B cell (primary cell): ENCODE data around the gene TMEM138. TPM values are rescaled to one million over a fixed set of nuclear protein-coding genes. Genes with fewer than 3 reads are reported as not detected.

Source experiments
- ATAC-seq: fragments of 200-7000 bp; cut with Tn5 transposase; one replicate; pipeline ENCODE4 v1.10.0; 2021; ENCODE audit warnings: low read depth, mild to moderate bottlenecking, moderate number of reproducible peaks, moderate library complexity
- CTCF ChIA-PET: fragments of 350-600 bp; sonication (Branson Sonifier 250); formaldehyde crosslinking; loops from one replicate; lab custom pipeline; 2021; ENCODE audit warnings: antibody characterized with exemption, inconsistent platforms; lab: Charles Lee
- POLR2A ChIA-PET: fragments of 350-600 bp; sonication (Branson Sonifier 250); formaldehyde crosslinking; loops from one replicate; lab custom pipeline; 2021; ENCODE audit warnings: antibody characterized with exemption; lab: Charles Lee
- DNase-seq: peaks from one replicate; pipeline ENCODE4 v3.0.0; 2013
- H2AFZ ChIP-seq: 2 replicates; pipeline ENCODE4 v1.6.1; 2012; ENCODE audit warnings: mild to moderate bottlenecking, low read depth, low read length; ENCODE audit not compliant: insufficient read depth, poor library complexity, severe bottlenecking
- H3K27ac ChIP-seq, 2 donors: 1 replicate in 1 of 2; 2 replicates in 1 of 2; pipeline ENCODE4 v1.5.1; 2012 to 2013; ENCODE audit warnings: low read length in 2 of 2, mild to moderate bottlenecking in 2 of 2, moderate library complexity in 1 of 2
- H3K27me3 ChIP-seq, 4 experiments: fragments of 200-600 bp in 1 of 4; sonication (generic) in 1 of 4; replicated peaks in 1 of 4; 1 replicate in 2 of 4; 2 replicates in 2 of 4; pipeline versions ENCODE4 v1.6.1 to v1.7.0; 2013 to 2016; ENCODE audit warnings: low read length in 3 of 4, mild to moderate bottlenecking in 2 of 4, mixed read lengths in 1 of 4, moderate library complexity in 1 of 4; ENCODE audit not compliant: insufficient read depth in 4 of 4, control insufficient read depth in 3 of 4; ENCODE audit errors: control extremely low read depth in 1 of 4
- H3K36me3 ChIP-seq, 2 experiments: replicated peaks in 1 of 2; 1 replicate in 1 of 2; 2 replicates in 1 of 2; pipeline versions ENCODE4 v1.6.1 to v1.7.1; 2013; ENCODE audit warnings: low read length in 1 of 2; ENCODE audit not compliant: insufficient read depth in 2 of 2, control insufficient read depth in 1 of 2; ENCODE audit errors: control extremely low read depth in 1 of 2, extremely low read depth in 1 of 2
- H3K4me1 ChIP-seq, 2 donors: fragments of 200-600 bp in 1 of 2; sonication (generic) in 1 of 2; 1 replicate in 1 of 2; 2 replicates in 1 of 2; pipeline versions ENCODE4 v1.5.1 to v1.6.1; 2013 to 2017; ENCODE audit warnings: low read length in 2 of 2; ENCODE audit not compliant: control insufficient read depth in 2 of 2, insufficient read depth in 2 of 2
- H3K4me2 ChIP-seq: replicated peaks from 2 replicates; pipeline ENCODE3; 2012; ENCODE audit warnings: mild to moderate bottlenecking, low read depth, low read length; ENCODE audit not compliant: poor library complexity, severe bottlenecking
- H3K4me3 ChIP-seq, 5 experiments: fragments of 200-600 bp in 1 of 5; sonication (generic) in 1 of 5; 1 replicate in 3 of 5; 2 replicates in 2 of 5; pipeline versions ENCODE4 v1.5.1 to v1.7.0; 2011 to 2016; ENCODE audit warnings: low read length in 4 of 5, mild to moderate bottlenecking in 4 of 5, low read depth in 2 of 5, control low read depth in 1 of 5, moderate library complexity in 1 of 5; ENCODE audit not compliant: insufficient read depth in 1 of 5; ENCODE audit errors: control extremely low read depth in 1 of 5, extremely low read depth in 1 of 5
- H3K79me2 ChIP-seq: fragments of 200-600 bp; sonication (generic); one replicate; pipeline ENCODE4 v1.6.0; 2016; ENCODE audit warnings: low read length; ENCODE audit not compliant: control insufficient read depth, insufficient read depth
- H3K9ac ChIP-seq: fragments of 200-600 bp; sonication (generic); 2 replicates; pipeline ENCODE4 v1.6.1; 2017; ENCODE audit warnings: mild to moderate bottlenecking, low read length, moderate library complexity
- H3K9me3 ChIP-seq, 3 donors: one replicate each; pipeline versions ENCODE4 v1.6.1 to v1.7.1; 2013; ENCODE audit warnings: low read length in 2 of 3; ENCODE audit not compliant: control insufficient read depth in 2 of 3, insufficient read depth in 1 of 3; ENCODE audit errors: control extremely low read depth in 1 of 3
- H4K20me1 ChIP-seq: 2 replicates; pipeline ENCODE4 v1.6.0; 2012; ENCODE audit warnings: mild to moderate bottlenecking, low read length; ENCODE audit not compliant: insufficient read depth, control insufficient read depth, poor library complexity, severe bottlenecking
- H3K27ac Mint-ChIP-seq: one replicate; pipeline ENCODE4 v1.8.0; 2021; ENCODE audit warnings: mixed read lengths
- H3K27me3 Mint-ChIP-seq: one replicate; pipeline ENCODE4 v1.8.0; 2021; ENCODE audit warnings: mixed read lengths
- H3K4me1 Mint-ChIP-seq: one replicate; pipeline ENCODE4 v1.8.0; 2021; ENCODE audit warnings: mixed read lengths
- H3K4me3 Mint-ChIP-seq: one replicate; pipeline ENCODE4 v1.8.0; 2021; ENCODE audit warnings: mixed read lengths
- H3K9me3 Mint-ChIP-seq: one replicate; pipeline ENCODE4 v1.8.0; 2022; ENCODE audit warnings: mixed read lengths; ENCODE audit not compliant: insufficient read depth
- CTCF ChIP-seq: fragments of 200-600 bp; IDR thresholded peaks from one replicate; pipeline ENCODE4 v1.8.0; 2022; ENCODE audit warnings: antibody characterized with exemption, mild to moderate bottlenecking
- EZH2 ChIP-seq: IDR thresholded peaks from 2 replicates; pipeline ENCODE4 v1.6.1; 2012; ENCODE audit warnings: borderline replicate concordance, low read depth, mild to moderate bottlenecking, moderate library complexity, low read length; ENCODE audit not compliant: insufficient read depth, poor library complexity, severe bottlenecking
- WGBS: methylation state at CpG from one replicate; pipeline ENCODE4 v1.1.5; 2013; ENCODE audit warnings: missing lambda C conversion rate; ENCODE audit not compliant: insufficient coverage; 5-methylcytosine and 5-hydroxymethylcytosine counted together
- intact Hi-C: fragments of 100-400 bp; cut with micrococcal nuclease; formaldehyde crosslinking; loops from one replicate; pipeline ENCODE4 v1.10.0; 2022
- polyA plus RNA-seq: library from polyadenylated mRNA; depleted of rRNA; stranded (reverse); fragments of >200 nt; gene quantifications from 2 replicates; pipeline ENCODE4 v1.2.3, GENCODE V29; 2012
- total RNA-seq, 2 donors: library from RNA; stranded (reverse); fragments of 120-200 nt in 1 of 2; gene quantifications; 1 replicate in 1 of 2; 2 replicates in 1 of 2; pipeline versions ENCODE4 v1.2.3 to v1.2.4, GENCODE V29; 2013 to 2022

The TMEM138 gene
- total and polyA plus RNA-seq, 2 donors (not counting 1 experiment from before 2014, with no cell fraction given), result 66.6 to 84.3 TPM

- POLR2A ChIA-PET, result no interaction called here
- TF ChIP-seq EZH2, result no peak
- TF ChIP-seq CTCF, result no peak
- CTCF ChIA-PET, result interaction anchor here (1.9 kb wide), 1 partner anchor 42 kb away, joined by 8 read pairs; no protein-coding TSS in a partner anchor
These were observed 15.4 kb downstream of the TMEM138 start for GRCh38 chr11:61377461-61378160.

DNA sequence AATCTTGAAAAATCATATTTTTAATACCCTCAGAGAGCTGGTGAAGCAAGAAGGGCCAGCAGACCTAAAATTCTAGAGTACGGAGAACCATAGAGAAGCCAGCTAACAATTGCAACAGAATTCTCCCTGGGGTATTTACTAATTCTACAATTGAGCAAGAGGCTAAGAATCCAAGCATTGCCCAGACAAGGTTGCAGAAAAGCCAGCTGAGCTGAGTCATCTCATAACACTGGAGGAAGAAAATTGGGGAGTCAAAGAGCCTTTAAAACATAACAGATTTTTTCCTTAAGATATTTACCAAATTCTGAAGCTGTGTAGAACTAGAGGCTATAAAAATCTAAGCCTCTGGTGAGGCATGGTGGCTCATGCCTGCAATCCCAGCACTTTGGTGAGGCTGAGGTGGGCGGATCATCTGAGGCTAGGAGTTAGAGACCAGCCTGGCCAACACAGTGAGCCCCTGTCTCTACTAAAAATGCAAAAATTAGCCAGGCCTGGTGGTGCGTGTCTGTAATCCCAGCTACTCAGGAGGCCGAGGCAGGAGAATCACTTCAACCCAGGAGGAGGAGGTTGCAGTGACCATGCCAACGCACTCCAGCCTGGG lies 16.6 kb downstream of the TMEM138 start:
- H3K27me3 ChIP-seq, result no peaks in the 10 kb centered on the region
- DNase-seq, result no peak
- intact Hi-C loops, result no loop called here
- Mint-ChIP-seq H3K27ac (no peak overlapping the region), H3K27me3 (no peaks in the 10 kb centered on the region), H3K4me1 (no peaks in the 10 kb centered on the region), H3K4me3 (no peak overlapping the region), H3K9me3 (no peaks in the 10 kb centered on the region)
- CTCF ChIA-PET, result interaction anchor here (0.5 to 1.8 kb wide), 5 partner anchors 14 to 214 kb away, joined by 3 to 9 read pairs (median 4); partner anchors contain the start of gene TMEM216
- no peak overlapping the region for H3K4me2 ChIP-seq
- peaks cover 2 to 6% of the 10 kb centered on the region in 2 experiments for H3K36me3 ChIP-seq
- POLR2A ChIA-PET, result no interaction called here
- no peaks in the 10 kb centered on the region for H3K79me2 ChIP-seq
- 96% methylated on average over 4 of the region's 5 CpGs for WGBS
- no peaks in the 10 kb centered on the region for H3K4me1 ChIP-seq
- H3K9me3 ChIP-seq, result peaks cover 0 to 11% (median 4%) of the 10 kb centered on the region in 3 donors
- H3K9ac ChIP-seq, result no peak overlapping the region
- H2AFZ ChIP-seq, result no peak overlapping the region
- TF ChIP-seq CTCF (no peak), EZH2 (no peak)
- H4K20me1 ChIP-seq, result no peaks in the 10 kb centered on the region
- H3K4me3 ChIP-seq, result no peak overlapping the region
- ATAC-seq, result no peak
- no peak overlapping the region for H3K27ac ChIP-seq

More at GRCh38 chr11:61377461-61378160, 15.4 kb downstream of the TMEM138 start:
- Histone ChIP-seq H3K27ac (no peak overlapping the region), H3K9me3 (peaks cover 0 to 11% (median 4%) of the 10 kb centered on the region in 3 donors), H3K4me1 (no peaks in the 10 kb centered on the region), H3K4me2 (no peak overlapping the region), H3K9ac (no peak overlapping the region), H3K27me3 (no peaks in the 10 kb centered on the region), H2AFZ (no peak overlapping the region), H3K36me3 (peaks cover 2 to 6% of the 10 kb centered on the region in 2 experiments), H4K20me1 (no peaks in the 10 kb centered on the region), H3K79me2 (no peaks in the 10 kb centered on the region), H3K4me3 (no peak overlapping the region)
- Mint-ChIP-seq H3K4me1 (no peaks in the 10 kb centered on the region), H3K4me3 (no peak overlapping the region), H3K27me3 (no peaks in the 10 kb centered on the region), H3K27ac (no peak overlapping the region), H3K9me3 (no peaks in the 10 kb centered on the region)
- no peak for DNase-seq
- intact Hi-C loops, result no loop called here
- no peak for ATAC-seq
- WGBS, result 100% methylated on average over 2 of the region's 6 CpGs
